ENCODE measurements around the gene CRPPA. TPM values are rescaled to one million over a fixed set of nuclear protein-coding genes. Genes with fewer than 3 reads are reported as not detected.

The CRPPA gene
- total and polyA plus RNA-seq, 10 of the 15 experiments (the other 5 are each of a cell fraction or from before 2014, with no cell fraction given): not detected

DNA sequence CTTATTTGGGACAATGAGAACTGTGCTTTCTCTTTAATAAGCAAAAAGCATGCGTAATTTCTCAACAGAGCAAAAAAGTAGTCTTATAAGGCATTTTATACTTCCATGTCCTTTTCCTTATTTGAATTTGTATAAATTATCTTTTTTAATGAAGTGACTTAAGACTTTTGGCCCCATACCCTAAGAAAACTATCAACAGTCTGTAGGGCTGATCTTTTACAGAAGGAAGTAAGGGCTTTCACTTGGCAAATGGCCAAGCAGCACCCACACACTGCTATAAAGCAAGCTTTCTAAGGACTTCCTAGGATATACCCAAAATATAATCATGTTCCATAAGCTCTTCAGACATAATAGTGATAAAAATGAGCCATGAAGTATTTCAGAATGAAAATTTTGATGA, 3.4 kb downstream of the CRPPA start:
- CTCF ChIA-PET: no interaction called here
- peaks cover 4 to 6% of the 10 kb centered on the region in 2 experiments; a peak in 3 of 4 replicates for H3K27me3 ChIP-seq (replicated peaks in 1 of 2; ENCODE audit: control insufficient read depth in 2 of 2, insufficient read depth in 2 of 2, low read length in 1 of 2)
- H3K79me2 ChIP-seq (ENCODE audit: control insufficient read depth, insufficient read depth, low read length): no peaks in the 10 kb centered on the region
- 50% methylated on average over 1 of the region's 1 CpG for WGBS (ENCODE audit: insufficient coverage, insufficient replicate concordance, low lambda C conversion rate, missing lambda C conversion rate)
- no peak overlapping the region for H3K9ac ChIP-seq (ENCODE audit: control insufficient read depth, insufficient read depth, low read length)
- RAD21 ChIA-PET (ENCODE audit: unreplicated experiment): no interaction called here
- BruUV-seq (replicated peaks): no TSS peak
- H3K4me1 ChIP-seq (ENCODE audit: control insufficient read depth, insufficient read depth, low read length): no peaks in the 10 kb centered on the region
- POLR2A ChIA-PET: no interaction called here
- H3K4me2 ChIP-seq (ENCODE audit: control insufficient read depth, insufficient read depth): no peak overlapping the region
- no peaks in the 10 kb centered on the region for H3K36me3 ChIP-seq (ENCODE audit: control insufficient read depth in 2 of 2, insufficient read depth in 2 of 2, low read length in 1 of 2)
- in situ Hi-C loops (cut with MboI): no loop called here
- no peak overlapping the region for H3K27ac ChIP-seq (ENCODE audit: control insufficient read depth, insufficient read depth)
- ATAC-seq (no peak), DNase-seq (ENCODE audit: low read depth, low spot score) (no peak), FAIRE-seq (no peak)
- intact Hi-C loops (cut with micrococcal nuclease; ENCODE audit: unreplicated experiment): no loop called here
- no peaks in the 10 kb centered on the region for H4K20me1 ChIP-seq (ENCODE audit: control insufficient read depth, insufficient read depth)
- no peak overlapping the region for H2AFZ ChIP-seq (ENCODE audit: control insufficient read depth, low read depth, low read length)
- H3K4me3 ChIP-seq: no peak overlapping the region
- TF ChIP-seq SRF (IDR thresholded peaks at IDR 0.05; ENCODE audit: low read depth in 2 of 2, low read length in 2 of 2): no peak
- TF ChIP-seq TCF3 (IDR thresholded peaks at IDR 0.05; ENCODE audit: borderline replicate concordance, insufficient read depth, low read depth, low read length): no peak
- no peak for TF ChIP-seq ZZZ3 (IDR thresholded peaks at IDR 0.05; ENCODE audit: control insufficient read depth, insufficient read length, low read depth)
- TF ChIP-seq, protein P1, sequence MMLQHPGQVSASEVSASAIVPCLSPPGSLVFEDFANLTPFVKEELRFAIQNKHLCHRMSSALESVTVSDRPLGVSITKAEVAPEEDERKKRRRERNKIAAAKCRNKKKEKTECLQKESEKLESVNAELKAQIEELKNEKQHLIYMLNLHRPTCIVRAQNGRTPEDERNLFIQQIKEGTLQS (IDR thresholded peaks at IDR 0.05; ENCODE audit: borderline replicate concordance, extremely low read depth, low read depth, low read length): no peak
- TF ChIP-seq TBL1XR1 (IDR thresholded peaks at IDR 0.05; ENCODE audit: low read depth, low read length): no peak
- no peak for TF ChIP-seq ZNF592 (IDR thresholded peaks at IDR 0.05)
- no peak for TF ChIP-seq SUZ12 (IDR thresholded peaks at IDR 0.05; ENCODE audit: unreplicated experiment)
- TF ChIP-seq ZSCAN29 (IDR thresholded peaks at IDR 0.05): no peak
- no peak for TF ChIP-seq RB1 (IDR thresholded peaks at IDR 0.05; ENCODE audit: borderline replicate concordance)
- no peak for TF ChIP-seq NR2C2 (IDR thresholded peaks at IDR 0.05; ENCODE audit: borderline replicate concordance, control insufficient read depth, insufficient read length, low read depth)
- SMC1A ChIA-PET (ENCODE audit: uncharacterized antibody, unreplicated experiment): no interaction called here
- no peaks in the 10 kb centered on the region for H3K9me3 ChIP-seq (replicated peaks; ENCODE audit: control insufficient read depth, insufficient read depth, low read length)
